Measurements from ENCODE around the gene UBN2.
"Not testable (repeated sequence)": the region's sequence is repeated elsewhere in the genome, so short reads cannot be mapped to it uniquely, and the experiment has no call there.

The UBN2 gene

DNA sequence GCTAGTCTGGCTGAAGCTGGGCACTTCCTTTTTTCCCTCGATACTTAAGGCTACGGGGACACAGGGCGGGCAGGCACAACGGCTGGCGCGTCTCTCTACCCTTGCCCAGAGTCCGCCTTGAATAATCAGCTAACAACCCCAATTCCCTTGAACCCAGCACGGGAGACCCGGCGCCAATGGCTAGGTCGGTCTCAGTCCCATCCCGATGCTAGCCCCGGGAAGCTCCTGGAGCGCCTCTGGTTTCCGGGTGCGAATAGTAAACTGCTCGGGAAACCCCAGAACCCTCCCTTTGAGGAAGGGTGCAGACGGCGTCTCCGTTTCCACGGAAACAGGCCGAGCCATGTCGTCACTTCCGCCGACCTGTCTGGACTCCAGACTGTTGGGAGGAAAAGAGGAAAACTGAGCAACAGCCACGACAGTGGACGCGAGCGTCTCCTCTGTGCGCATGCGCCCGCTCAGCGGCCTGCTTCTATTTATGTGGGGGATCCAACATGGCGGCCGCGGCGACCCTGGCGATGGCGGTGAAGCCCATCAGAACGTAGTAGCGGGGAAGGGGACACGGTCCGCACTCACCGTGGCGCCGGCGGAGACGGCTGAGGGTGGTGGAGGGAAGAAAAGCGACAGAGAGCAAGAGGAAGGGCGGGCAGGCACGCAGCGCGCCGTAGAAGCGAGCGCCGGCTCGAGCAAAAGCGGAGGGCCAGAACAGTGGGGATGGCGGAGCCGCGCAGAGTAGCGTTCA lies at the start of gene UBN2:
Gene UBN2, plus strand, starts transcription at position 464 of the 739 bp plus-strand sequence. Its CDS starts 248 bp downstream, at position 712.
- peak; percentile 97 for DNase-seq (ENCODE audit: low spot score)

DNA sequence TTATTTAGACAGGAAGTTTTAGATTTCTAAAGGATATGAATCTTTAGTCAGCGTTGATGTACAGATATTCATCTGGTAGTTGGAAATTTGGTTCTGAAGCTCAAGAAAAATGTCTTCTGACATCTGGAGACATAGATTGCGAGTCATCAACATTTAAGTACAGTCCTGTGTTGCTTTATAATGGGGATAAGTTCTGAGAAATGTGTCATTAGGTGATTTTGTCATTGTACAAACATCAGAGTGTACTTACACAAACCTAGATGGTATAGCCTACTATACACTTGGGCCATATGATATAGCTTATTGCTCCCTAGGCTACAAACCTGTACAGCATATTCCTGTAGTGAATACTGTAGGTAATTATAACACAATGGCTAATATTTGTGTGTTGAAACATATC lies 49.6 kb upstream of the UBN2 start:
- DNase-seq (ENCODE audit: low spot score) = no peak

DNA sequence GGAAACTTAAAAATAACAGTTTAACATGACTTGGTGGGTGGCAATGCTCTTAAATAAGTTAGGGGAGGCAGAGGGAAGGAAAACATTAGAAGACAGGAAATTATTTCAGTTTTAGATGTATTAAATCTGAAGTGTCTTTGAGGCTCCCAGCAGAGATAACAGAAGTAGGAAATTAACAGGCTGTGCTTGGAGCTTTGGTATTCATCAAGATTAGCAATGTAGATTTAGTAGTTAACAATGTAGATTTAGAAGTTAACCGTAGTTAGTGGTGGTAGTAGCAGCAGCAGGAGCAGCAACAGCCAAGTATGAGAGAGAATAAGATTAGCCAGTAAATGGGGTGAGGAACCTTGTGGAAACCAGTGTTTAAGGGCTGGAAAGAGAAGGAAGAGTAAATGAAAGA lies 48.7 kb upstream of the UBN2 start:
- DNase-seq (ENCODE audit: low spot score) = no peak

DNA sequence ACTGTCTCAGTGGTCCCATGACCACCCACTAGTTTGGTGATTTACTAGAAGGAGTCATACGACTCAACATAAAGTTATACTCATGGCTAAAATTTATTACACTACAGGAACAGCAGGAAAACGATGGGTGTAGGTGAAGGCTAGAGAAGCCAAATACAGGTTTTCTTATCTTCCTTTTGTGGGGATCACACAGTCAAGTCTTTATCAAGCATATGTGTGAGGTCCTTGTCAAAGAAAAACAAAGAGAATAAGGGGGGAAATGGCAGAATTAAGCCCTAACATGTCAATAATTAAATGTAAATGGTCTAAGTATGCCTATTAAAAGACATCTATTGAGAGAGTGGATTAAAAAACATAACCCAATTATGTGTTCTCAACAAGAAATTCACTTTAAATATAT lies 47.8 kb upstream of the UBN2 start:
- no peak for DNase-seq (ENCODE audit: low spot score)

DNA sequence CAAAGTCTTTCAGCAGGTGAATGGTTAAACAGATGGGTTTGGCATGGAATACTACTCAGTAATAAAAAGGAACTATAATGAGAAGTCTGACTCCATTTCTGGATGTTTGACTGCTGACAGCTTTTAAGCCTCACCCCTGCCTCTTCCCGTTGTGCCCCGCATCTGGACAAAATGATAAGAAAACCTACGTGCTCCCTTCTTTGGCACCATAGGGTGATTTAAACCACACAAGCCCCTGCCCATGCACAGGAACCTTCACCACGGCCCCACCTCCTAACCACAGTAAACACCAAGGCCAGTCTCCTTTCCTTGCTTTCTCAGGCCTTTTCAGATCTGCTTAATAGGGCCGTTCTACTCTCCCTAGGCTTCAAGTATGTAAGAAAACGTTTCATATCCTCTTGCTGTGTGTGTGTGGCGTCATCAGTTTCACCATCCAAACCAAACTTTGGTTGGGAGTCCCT lies 47.1 kb upstream of the UBN2 start:
- DNase-seq (ENCODE audit: low spot score) = no peak

DNA sequence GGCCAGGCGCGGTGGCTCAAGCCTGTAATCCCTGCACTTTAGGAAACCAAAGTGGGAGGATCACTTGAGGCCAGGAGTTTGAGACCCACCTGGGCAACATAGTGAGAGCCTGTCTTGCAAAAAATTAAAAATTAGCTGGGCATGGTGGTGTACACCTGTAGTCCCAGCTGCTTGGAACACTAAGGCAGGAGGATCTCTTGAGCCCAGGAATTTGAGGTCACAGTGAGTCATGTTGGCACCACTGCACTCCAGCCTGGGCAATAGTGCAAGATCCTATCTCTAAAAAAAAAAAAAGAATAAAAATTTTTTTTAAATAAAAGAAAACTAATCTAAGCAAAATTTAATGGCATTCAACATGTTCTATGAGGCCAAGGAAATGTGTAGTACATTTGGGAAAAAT lies 44.9 kb upstream of the UBN2 start:
- no peak for DNase-seq (ENCODE audit: low spot score)

DNA sequence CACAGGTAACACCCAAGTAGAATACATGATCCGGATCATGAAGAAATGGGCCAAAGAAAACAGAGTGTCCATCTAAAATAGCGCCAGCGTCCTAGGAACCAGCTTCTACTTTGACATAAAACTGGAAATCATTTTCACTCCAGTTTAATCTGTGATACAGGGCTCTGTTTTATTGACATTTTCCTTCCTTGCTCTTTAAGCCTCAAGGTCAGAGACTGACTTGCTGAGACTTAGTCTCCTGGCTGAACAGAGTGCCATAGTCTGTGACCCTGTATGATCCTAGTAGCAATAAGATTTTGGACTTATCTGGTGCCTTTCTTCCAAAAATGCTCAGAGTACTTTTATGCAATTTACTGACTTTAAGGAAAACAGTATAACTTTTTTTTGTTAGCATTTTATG lies 41.7 kb upstream of the UBN2 start:
- DNase-seq (ENCODE audit: low spot score) = no peak

DNA sequence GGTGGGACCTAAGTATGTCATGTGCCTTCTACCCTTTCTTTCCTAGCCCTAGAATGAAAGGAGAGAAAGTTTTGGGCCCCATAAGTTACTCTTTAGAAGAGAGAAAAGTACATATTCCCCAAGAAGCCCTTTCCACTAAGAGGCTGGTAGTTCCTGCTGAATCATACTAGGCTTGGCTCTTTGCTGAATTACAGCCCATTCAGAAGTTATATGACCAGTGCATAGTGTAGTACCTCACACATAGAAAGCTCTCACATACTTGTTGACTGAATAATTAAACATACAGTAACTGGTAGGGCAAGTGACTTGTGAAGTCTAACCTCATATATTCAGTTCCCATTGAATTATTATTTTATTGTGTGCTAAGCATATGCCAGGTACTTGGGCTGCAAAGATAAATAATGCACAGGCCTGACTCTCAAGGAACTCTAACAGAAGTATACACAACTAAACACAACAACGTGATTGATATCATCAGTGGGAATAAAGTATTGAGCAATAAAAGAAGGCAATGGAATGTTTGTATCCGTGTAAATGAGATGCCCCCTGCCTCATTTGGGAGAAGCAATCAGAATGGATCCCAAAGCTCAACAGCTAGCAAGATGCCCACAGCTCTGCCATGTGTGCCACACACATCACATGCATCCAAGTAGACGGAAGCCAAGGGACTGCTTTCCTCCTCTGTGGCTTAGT lies 38.9 kb upstream of the UBN2 start:
- no peak for DNase-seq (ENCODE audit: low spot score)

DNA sequence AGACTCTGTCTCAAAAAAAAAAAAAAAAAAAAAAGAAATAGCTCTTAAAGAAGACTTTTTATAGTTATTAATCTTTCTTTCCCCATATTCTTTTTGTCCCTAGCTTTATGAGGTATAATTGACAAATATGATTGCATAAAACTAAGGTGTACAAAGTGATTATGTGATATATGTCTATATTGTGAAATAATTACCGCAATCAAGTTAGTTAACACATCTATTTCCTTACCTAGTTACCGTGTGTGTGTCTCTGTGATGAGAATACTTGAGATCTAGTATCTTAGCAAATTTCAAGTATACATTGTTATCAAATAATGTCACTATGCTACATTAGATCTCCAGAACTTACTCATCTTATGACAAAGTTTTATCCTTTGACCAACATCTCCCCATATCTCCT lies 30.7 kb upstream of the UBN2 start:
- DNase-seq (ENCODE audit: low spot score) = no peak

DNA sequence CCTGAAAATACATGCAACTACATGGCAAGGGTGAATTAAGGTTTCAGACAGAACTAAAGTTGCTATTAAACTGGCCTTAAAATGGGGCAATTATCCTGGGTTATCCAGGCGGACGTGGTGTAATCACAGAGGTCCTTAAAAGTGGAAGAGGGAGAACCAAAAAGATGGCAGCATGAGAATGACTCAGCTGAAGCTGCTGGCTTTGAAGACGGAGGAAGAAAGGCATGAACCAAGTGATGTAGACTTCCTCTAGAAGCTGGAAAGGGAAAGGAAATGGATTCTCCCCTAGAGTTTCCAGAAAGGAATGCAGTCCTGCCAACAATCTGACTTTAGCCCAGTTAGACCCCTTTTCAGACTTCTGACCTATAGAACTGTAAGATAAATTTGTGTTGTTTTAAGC lies 27.0 kb upstream of the UBN2 start:
- DNase-seq (ENCODE audit: low spot score) = no peak

DNA sequence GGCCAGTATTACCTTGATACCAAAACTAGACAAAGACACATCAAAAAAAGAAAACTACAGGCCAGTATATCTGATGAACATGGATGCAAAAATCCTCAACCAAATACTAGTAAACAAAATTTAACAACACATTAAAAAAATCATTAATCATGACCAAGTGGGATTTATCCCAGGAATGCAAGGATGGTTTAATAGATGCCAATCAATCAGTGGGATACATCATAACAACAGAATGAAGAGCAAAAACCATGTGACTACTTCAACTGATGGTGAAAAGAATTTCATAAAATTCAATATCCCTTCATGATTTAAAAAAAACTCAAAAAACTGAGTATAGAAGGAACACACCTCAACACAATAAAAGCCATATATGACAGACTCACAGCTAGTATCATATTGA lies 25.2 kb upstream of the UBN2 start:
- DNase-seq (ENCODE audit: low spot score) = no peak

DNA sequence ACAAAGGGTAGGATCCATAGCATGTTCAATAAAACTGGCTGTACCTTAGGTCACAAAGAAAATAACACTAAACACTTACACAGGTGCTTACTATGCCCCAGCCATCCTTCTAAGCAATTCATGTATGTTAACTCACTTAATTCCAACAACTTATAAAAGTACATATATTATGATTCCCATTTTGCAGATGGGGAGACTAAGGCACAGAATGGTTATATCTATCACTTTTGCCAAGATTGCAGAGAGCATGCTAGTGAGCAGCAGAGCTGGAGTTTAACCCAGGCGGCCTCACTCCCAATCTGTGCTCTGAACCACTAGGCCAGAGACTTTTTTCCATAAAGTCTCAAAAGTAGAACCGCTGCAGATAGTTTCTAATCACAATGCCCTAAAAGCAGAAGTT lies 18.9 kb upstream of the UBN2 start:
- DNase-seq (ENCODE audit: low spot score) = no peak

DNA sequence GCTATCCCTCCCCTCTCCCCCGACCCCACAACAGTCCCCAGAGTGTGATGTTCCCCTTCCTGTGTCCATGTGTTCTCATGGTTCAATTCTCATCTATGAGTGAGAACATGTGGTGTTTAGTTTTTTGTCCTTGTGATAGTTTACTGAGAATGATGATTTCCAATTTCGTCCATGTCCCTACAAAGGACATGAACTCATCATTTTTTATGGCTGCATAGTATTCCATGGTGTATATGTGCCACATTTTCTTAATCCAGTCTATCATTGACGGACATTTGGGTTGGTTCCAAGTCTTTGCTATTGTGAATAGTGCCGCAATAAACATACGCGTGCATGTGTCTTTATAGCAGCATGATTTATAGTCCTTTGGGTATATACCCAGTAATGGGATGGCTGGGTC lies 17.5 kb upstream of the UBN2 start:
- not testable (repeated sequence) for DNase-seq (ENCODE audit: low spot score)

DNA sequence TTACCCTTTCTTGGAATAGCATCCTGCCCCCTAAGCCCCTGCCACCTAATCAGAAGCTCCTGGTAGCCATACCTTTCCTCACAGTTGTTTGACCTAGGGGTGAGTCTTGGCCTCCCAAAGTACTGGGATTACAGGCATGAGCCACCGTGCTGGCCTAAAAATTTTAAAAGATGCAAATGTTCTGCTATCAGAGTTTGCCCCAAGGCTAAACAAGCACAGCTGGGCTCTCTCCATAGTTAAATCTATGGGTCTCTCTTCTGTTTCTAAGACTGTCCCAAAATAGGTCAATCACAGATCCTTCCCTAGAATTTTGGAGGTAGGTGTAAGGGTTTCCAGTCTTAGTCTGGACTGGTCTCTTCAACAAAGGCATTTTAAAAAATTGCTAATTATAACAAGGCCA lies 12.9 kb upstream of the UBN2 start:
- DNase-seq (ENCODE audit: low spot score) = no peak

DNA sequence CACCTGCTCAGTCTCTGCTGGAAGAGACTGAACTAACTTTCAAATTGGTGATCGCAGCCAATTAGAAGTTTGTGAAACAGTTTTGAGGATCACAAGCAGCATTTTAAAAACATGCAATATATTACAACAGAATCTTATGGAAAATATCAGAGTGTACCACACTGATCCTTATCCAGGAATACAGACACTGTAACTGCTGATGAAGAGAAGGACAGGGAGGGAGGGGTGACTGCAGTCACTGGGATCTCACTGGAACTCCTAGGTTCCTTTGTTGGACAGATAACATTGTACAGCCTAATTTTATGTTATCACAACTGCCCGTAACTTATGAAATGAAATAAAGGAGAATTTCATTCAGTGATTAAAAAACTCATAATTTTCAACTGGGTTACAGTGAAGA lies 6.8 kb upstream of the UBN2 start:
- no peak for DNase-seq (ENCODE audit: low spot score)

DNA sequence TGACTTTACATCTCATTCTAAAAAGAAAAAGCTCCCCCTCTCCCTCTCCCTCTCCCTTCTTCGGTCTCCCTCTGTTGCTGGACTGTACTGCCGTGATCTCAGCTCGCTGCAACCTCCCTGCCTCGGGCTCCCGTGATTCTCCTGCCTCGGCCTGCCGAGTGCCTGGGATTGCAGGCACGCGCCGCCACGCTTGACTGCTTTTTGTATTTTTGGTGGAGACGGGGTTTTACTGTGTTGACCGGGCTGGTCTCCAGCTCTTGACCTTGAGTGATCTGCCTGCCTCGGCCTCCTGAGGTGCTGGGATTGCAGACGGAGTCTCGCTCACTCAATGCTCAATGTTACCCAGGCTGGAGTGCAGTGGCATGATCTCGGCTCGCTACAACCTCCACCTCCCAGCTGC lies 6.2 kb upstream of the UBN2 start:
- not testable (repeated sequence) for DNase-seq (ENCODE audit: low spot score)

DNA sequence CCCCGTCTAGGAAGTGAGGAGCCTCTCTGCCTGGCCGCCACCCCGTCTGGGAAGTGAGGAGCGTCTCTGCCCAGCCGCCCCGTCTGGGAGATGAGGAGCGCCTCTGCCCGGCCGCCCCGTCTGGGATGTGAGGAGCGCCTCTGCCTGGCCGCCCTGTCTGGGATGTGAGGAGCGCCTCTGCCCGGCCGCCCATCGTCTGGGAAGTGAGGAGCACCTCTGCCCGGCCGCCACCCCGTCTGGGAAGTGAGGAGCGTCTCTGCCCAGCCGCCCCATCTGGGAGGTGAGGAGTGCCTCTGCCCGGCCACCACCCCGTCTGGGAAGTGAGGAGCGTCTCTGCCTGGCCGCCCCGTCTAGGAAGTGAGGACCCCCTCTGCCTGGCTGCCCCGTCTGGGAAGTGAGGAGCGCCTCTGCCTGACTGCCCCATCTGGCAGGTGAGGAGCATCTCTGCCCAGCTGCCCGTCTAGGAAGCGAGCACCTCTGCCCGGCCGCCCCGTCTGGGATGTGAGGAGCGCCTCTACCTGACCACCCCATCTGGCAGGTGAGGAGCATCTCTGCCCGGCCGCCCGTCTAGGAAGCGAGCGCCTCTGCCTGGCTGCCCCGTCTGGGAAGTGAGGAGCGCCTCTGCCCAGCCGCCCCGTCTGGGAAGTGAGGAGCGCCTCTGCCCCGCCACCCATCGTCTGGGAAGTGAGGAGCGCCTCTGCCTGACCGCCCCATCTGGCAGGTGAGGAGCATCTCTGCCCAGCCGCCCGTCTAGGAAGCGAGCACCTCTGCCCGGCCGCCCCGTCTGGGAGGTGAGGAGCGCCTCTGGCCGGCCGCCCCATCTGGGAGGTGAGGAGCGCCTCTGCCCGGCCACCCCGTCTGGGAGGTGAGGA lies 5.5 kb upstream of the UBN2 start:
- not testable (repeated sequence) for DNase-seq (ENCODE audit: low spot score)

DNA sequence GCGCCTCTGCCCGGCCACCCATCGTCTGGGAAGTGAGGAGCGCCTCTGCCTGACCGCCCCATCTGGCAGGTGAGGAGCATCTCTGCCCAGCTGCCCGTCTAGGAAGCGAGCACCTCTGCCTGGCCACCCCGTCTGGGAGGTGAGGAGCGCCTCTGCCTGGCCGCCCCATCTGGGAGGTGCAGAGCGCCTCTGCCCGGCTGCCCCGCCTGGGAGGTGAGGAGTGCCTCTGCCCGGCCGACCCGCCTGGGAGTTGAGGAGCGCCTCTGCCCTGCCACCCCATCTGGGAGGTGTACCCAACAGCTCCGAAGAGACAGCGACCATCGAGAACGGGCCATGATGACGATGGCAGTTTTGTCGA lies 4.9 kb upstream of the UBN2 start:
- DNase-seq (ENCODE audit: low spot score) = not testable (repeated sequence)

DNA sequence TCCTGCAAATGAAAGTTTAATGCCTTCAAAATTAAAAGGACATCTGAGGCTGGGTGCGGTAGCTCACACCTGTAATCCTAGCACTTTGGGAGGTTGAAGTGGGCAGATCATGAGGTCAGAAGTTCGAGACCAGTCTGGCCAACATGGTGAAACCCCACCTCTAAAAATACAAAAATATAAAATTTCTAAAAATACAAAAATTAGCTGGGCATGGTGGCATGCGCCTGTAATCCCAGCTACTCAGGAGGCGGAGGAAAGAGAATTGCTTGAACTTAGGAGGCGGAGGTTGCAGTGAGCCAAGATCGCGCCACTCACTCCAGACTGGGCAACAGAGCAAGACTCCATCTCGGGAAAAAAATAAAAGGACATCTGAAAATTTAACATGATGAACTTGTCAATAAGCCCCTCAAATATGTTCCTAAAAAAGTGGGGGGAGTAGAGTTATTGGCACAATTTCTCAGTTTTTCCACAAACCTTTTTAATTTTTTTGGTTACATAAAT lies 4.0 kb upstream of the UBN2 start:
- not testable (repeated sequence) for DNase-seq (ENCODE audit: low spot score)

DNA sequence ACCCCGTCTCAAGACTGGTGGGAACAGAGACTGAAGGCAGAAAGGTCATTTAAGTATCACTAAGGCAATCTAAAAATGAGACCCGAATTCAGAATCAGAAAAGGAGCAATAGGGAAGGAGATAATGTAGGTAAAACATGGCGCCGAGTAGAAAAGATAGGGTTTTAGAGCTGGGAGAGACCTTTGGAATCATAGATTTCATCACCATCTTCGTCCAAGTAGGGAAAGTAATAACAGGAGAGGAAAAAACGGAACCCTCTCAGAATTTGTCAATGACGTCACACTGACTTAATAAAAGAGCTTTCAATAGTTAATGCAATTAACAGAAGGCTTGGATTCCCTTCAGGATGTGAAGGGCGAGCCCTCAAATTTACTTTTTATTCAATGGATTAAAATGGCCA lies 1.0 kb upstream of the UBN2 start:
- peak; percentile 42 for DNase-seq (ENCODE audit: low spot score)

DNA sequence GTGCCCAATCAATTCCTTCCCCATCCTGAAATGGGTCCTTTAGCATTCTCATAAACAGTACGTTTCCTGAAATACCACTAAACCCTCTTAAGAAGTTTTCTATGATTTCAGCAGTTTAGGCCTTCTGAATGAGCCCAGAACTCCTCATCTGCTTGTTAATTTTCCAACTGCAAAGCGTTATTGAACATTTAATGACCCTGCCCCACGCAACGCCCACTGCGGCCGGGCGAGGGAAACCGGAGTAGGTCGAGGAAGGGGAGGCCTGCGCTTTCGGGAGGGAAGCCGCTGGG lies 608 bp upstream of the UBN2 start:
- no peak for DNase-seq (ENCODE audit: low spot score)

DNA sequence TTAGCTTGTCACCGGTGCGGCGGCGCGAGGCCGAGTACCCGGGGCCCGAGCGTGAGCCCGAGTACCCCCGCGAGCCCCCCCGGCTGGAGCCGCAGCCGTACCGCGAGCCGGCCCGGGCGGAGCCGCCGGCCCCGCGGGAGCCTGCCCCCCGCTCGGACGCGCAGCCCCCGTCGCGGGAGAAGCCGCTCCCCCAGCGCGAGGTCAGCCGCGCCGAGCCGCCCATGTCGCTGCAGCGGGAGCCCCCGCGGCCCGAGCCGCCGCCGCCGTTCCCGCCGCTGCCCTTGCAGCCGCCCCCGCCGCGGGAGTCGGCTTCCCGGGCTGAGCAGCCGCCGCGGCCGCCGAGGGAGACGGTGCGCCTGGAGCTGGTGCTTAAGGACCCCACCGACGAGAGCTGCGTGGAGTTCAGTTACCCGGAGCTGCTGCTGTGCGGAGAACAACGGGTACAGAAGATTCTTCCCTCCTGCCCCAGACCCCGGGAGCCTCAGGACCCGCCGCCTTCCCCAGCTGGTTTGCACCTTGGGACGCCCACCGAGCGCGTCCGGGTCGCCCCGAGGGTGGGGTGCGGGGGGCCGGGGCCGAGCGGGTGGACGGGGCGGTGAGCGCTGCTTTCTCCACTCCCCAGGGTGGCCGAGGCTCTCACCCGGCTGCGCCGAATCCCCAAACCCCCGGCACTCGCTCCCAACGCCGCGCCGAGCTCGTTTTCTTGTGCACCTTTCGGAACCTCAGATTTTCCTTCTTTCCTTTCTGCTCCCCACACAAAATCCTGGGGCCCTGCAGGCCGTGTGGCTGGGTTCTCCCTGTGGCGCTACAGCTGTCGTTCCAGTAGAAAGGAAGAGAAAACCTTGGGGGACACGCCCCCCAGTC lies 708 bp downstream of the UBN2 start:
- peak; percentile 45 for DNase-seq (ENCODE audit: low spot score)

Data from HuH-7 (cell line).